Choroid plexus epithelial cell (primary cell): ENCODE data around the gene CRYL1.
A peak's percentile ranks its signal among the peaks of the same experiment; 100 is the strongest.

ENCODE experiments used
- DNase-seq: peaks from one replicate; pipeline ENCODE4 v3.0.0-alpha.2; 2010; ENCODE audit warnings: low read depth
- H3K4me3 ChIP-seq: 2 replicates; pipeline ENCODE4 v1.5.1; 2011; ENCODE audit warnings: low read depth, mild to moderate bottlenecking, control low read depth, low read length, moderate library complexity
- CTCF ChIP-seq: conservative IDR thresholded peaks from 2 replicates; pipeline ENCODE4 v1.5.1; 2011; ENCODE audit warnings: low read depth, mild to moderate bottlenecking, control low read depth, inconsistent platforms, low read length, moderate library complexity

Gene CRYL1

GRCh38 chr13:20528452-20528851, 2.8 kb upstream of the CRYL1 start:
- DNase-seq = no peak
- TF ChIP-seq CTCF = no peak
- H3K4me3 ChIP-seq = no peak overlapping the region

- H3K4me3 ChIP-seq = peak overlapping the region; percentile 3
- peak; percentile 13 for DNase-seq
- TF ChIP-seq CTCF = no peak
Measured at GRCh38 chr13:20526664-20527063, 1.0 kb upstream of the CRYL1 start.

GRCh38 chr13:20525144-20525600, 485 bp downstream of the CRYL1 start:
- no peak for TF ChIP-seq CTCF
- peak overlapping the region; percentile 76 for H3K4me3 ChIP-seq
- DNase-seq = no peak

- H3K4me3 ChIP-seq = no peak overlapping the region
- no peak for TF ChIP-seq CTCF
- DNase-seq = no peak
Measured at GRCh38 chr13:20521364-20522115, 4.1 kb downstream of the CRYL1 start.

GRCh38 chr13:20519875-20520274, 5.8 kb downstream of the CRYL1 start:
- no peak for TF ChIP-seq CTCF
- H3K4me3 ChIP-seq = no peak overlapping the region
- no peak for DNase-seq

- TF ChIP-seq CTCF = no peak
- DNase-seq = no peak
- H3K4me3 ChIP-seq = no peak overlapping the region
Measured at GRCh38 chr13:20518660-20519100, 7.0 kb downstream of the CRYL1 start.

GRCh38 chr13:20514866-20515265, 10.8 kb downstream of the CRYL1 start:
- H3K4me3 ChIP-seq = no peak overlapping the region
- TF ChIP-seq CTCF = no peak
- no peak for DNase-seq
